Right atrium auricular region (tissue), 2 donors: ENCODE results near the gene FUT9. TPM values are rescaled to one million over a fixed set of nuclear protein-coding genes. Genes with fewer than 3 reads are reported as not detected.

Source experiments
- DNase-seq: peaks from one replicate; pipeline ENCODE4 v3.0.0-alpha.2; 2019; ENCODE audit warnings: low spot score
- H3K27ac ChIP-seq, 2 donors: fragments of 200-600 bp; sonication (generic); 1 replicate in 1 of 2; 2 replicates in 1 of 2; pipeline ENCODE4 v1.5.1; 2016 to 2019
- H3K27me3 ChIP-seq, 2 donors: fragments of 200-600 bp; sonication (generic); one replicate each; pipeline versions ENCODE4 v1.5.1 to v1.6.0; 2017 to 2019
- H3K36me3 ChIP-seq: fragments of 200-600 bp; sonication (generic); one replicate; pipeline ENCODE4 v1.5.1; 2016
- H3K4me1 ChIP-seq, 2 donors: fragments of 200-600 bp; sonication (generic); one replicate each; pipeline versions ENCODE4 v1.5.1 to v1.6.0; 2017 to 2019
- H3K4me3 ChIP-seq, 2 donors: fragments of 200-600 bp; sonication (generic); 1 replicate in 1 of 2; 2 replicates in 1 of 2; pipeline ENCODE4 v1.5.1; 2017 to 2019; ENCODE audit warnings: mild to moderate bottlenecking in 1 of 2, moderate library complexity in 1 of 2
- H3K9me3 ChIP-seq, 2 donors: fragments of 200-600 bp; sonication (generic); one replicate each; pipeline ENCODE4 v1.5.1; 2019
- CTCF ChIP-seq, 2 donors: fragments of 200-600 bp; sonication (generic); IDR thresholded peaks; one replicate each; pipeline ENCODE4 v1.5.1; 2019; ENCODE audit warnings: antibody characterized with exemption in 2 of 2
- total RNA-seq, 2 donors: library from RNA; depleted of rRNA; stranded (reverse); fragments of >200 nt; gene quantifications; one replicate each; pipeline ENCODE4 v1.1.0, GENCODE V29; 2016

Gene FUT9
- total RNA-seq, 2 donors from 2014 or later: not detected

- H3K27me3 ChIP-seq: no peaks in the 10 kb centered on the region
- DNase-seq: no peak
- no peaks in the 10 kb centered on the region for H3K4me1 ChIP-seq
- H3K4me3 ChIP-seq: no peak overlapping the region
- H3K36me3 ChIP-seq: no peaks in the 10 kb centered on the region
- H3K9me3 ChIP-seq: no peaks in the 10 kb centered on the region
- TF ChIP-seq CTCF (IDR thresholded peaks at IDR 0.05): no peak
- H3K27ac ChIP-seq: no peak overlapping the region
Observed at GRCh38 chr6:96073555-96073954, 57.8 kb downstream of the FUT9 start.

GRCh38 chr6:96074006-96074405 lies 58.2 kb downstream of the FUT9 start:
- no peak overlapping the region for H3K4me3 ChIP-seq
- H3K27me3 ChIP-seq: no peaks in the 10 kb centered on the region
- H3K4me1 ChIP-seq: no peaks in the 10 kb centered on the region
- H3K27ac ChIP-seq: no peak overlapping the region
- H3K36me3 ChIP-seq: no peaks in the 10 kb centered on the region
- no peak for TF ChIP-seq CTCF (IDR thresholded peaks at IDR 0.05)
- no peak for DNase-seq
- H3K9me3 ChIP-seq: no peaks in the 10 kb centered on the region

GRCh38 chr6:96075826-96076225 lies 60.1 kb downstream of the FUT9 start:
- Histone ChIP-seq H3K4me1 (no peaks in the 10 kb centered on the region), H3K27me3 (no peaks in the 10 kb centered on the region), H3K36me3 (no peaks in the 10 kb centered on the region), H3K9me3 (no peaks in the 10 kb centered on the region), H3K27ac (no peak overlapping the region), H3K4me3 (no peak overlapping the region)
- no peak for DNase-seq
- TF ChIP-seq CTCF (IDR thresholded peaks at IDR 0.05): no peak

- no peak overlapping the region for H3K4me3 ChIP-seq
- TF ChIP-seq CTCF (IDR thresholded peaks at IDR 0.05): no peak
- H3K4me1 ChIP-seq: no peaks in the 10 kb centered on the region
- no peak for DNase-seq
- no peaks in the 10 kb centered on the region for H3K9me3 ChIP-seq
- no peaks in the 10 kb centered on the region for H3K36me3 ChIP-seq
- no peak overlapping the region for H3K27ac ChIP-seq
- no peaks in the 10 kb centered on the region for H3K27me3 ChIP-seq
Observed at GRCh38 chr6:96086745-96087144, 71.0 kb downstream of the FUT9 start.

- H3K27ac ChIP-seq: no peak overlapping the region
- no peak for DNase-seq
- H3K27me3 ChIP-seq: no peaks in the 10 kb centered on the region
- no peak for TF ChIP-seq CTCF (IDR thresholded peaks at IDR 0.05)
- H3K36me3 ChIP-seq: no peaks in the 10 kb centered on the region
- no peak overlapping the region for H3K4me3 ChIP-seq
- H3K9me3 ChIP-seq: no peaks in the 10 kb centered on the region
- H3K4me1 ChIP-seq: no peaks in the 10 kb centered on the region
Observed at GRCh38 chr6:96089173-96089572, 73.4 kb downstream of the FUT9 start.

GRCh38 chr6:96094077-96094476 lies 78.3 kb downstream of the FUT9 start:
- H3K27ac ChIP-seq: no peak overlapping the region
- no peaks in the 10 kb centered on the region for H3K4me1 ChIP-seq
- no peaks in the 10 kb centered on the region for H3K9me3 ChIP-seq
- no peak overlapping the region for H3K4me3 ChIP-seq
- no peaks in the 10 kb centered on the region for H3K36me3 ChIP-seq
- no peak for TF ChIP-seq CTCF (IDR thresholded peaks at IDR 0.05)
- no peaks in the 10 kb centered on the region for H3K27me3 ChIP-seq
- no peak for DNase-seq
